CD4-positive, CD25-positive, alpha-beta regulatory T cell (primary cell): ENCODE data around the gene OR4E2. TPM values are rescaled to one million over a fixed set of nuclear protein-coding genes. Genes with fewer than 3 reads are reported as not detected.

Experiments used
- ATAC-seq, 2 donors: fragments of 150-1000 bp; cut with Tn5 transposase; one replicate each; pipeline ENCODE4 v1.10.0; 2021; ENCODE audit warnings: low read depth in 2 of 2, moderate number of reproducible peaks in 2 of 2, moderate library complexity in 1 of 2
- DNase-seq, 3 donors: peaks; one replicate each; pipeline versions ENCODE4 v3.0.0 to v3.0.0-alpha.2; 2012 to 2022; ENCODE audit warnings: mixed read lengths in 1 of 3
- H3K27ac ChIP-seq: one replicate; pipeline ENCODE4 v1.7.0; 2013; ENCODE audit warnings: mild to moderate bottlenecking, low read length; ENCODE audit not compliant: insufficient read depth, poor library complexity, severe bottlenecking
- H3K27me3 ChIP-seq: one replicate; pipeline ENCODE4 v1.7.0; 2013; ENCODE audit warnings: low read length; ENCODE audit not compliant: control insufficient read depth, insufficient read depth
- H3K36me3 ChIP-seq: one replicate; pipeline ENCODE4 v1.7.0; 2013; ENCODE audit warnings: mild to moderate bottlenecking, low read length, moderate library complexity; ENCODE audit not compliant: control insufficient read depth, insufficient read depth
- H3K4me1 ChIP-seq: 2 replicates; pipeline ENCODE4 v1.7.0; 2013; ENCODE audit warnings: mild to moderate bottlenecking, low read length; ENCODE audit not compliant: insufficient read depth, control insufficient read depth, poor library complexity, severe bottlenecking
- H3K4me3 ChIP-seq: one replicate; pipeline ENCODE4 v1.7.0; 2013; ENCODE audit warnings: low read depth, mild to moderate bottlenecking, low read length, moderate library complexity
- H3K9me3 ChIP-seq, 2 experiments: 1 replicate in 1 of 2; 2 replicates in 1 of 2; pipeline ENCODE4 v1.7.0; 2013; ENCODE audit warnings: low read length in 2 of 2, mild to moderate bottlenecking in 1 of 2, moderate library complexity in 1 of 2; ENCODE audit not compliant: control insufficient read depth in 2 of 2
- H3K27ac Mint-ChIP-seq, 3 donors: one replicate each; pipeline ENCODE4 v1.8.0; 2020 to 2022; ENCODE audit warnings: mild to moderate bottlenecking in 3 of 3, mixed read lengths in 3 of 3, moderate library complexity in 2 of 3
- H3K27me3 Mint-ChIP-seq: one replicate; pipeline ENCODE4 v1.8.0; 2022; ENCODE audit warnings: mild to moderate bottlenecking, mixed read lengths
- H3K36me3 Mint-ChIP-seq: one replicate; pipeline ENCODE4 v1.8.0; 2020; ENCODE audit warnings: mixed read lengths
- H3K4me1 Mint-ChIP-seq, 4 donors: one replicate each; pipeline ENCODE4 v1.8.0; 2020 to 2022; ENCODE audit warnings: mixed read lengths in 4 of 4, mild to moderate bottlenecking in 1 of 4
- H3K4me3 Mint-ChIP-seq, 4 donors: one replicate each; pipeline ENCODE4 v1.8.0; 2020 to 2022; ENCODE audit warnings: mild to moderate bottlenecking in 4 of 4, mixed read lengths in 4 of 4, moderate library complexity in 3 of 4
- H3K9me3 Mint-ChIP-seq, 7 donors: one replicate each; pipeline ENCODE4 v1.8.0; 2020 to 2022; ENCODE audit warnings: mixed read lengths in 7 of 7, mild to moderate bottlenecking in 3 of 7, moderate library complexity in 2 of 7
- polyA plus RNA-seq, 4 donors: library from polyadenylated mRNA; unstranded; fragments of 300-500 nt; fragmentation: Illumina TruSeq; gene quantifications; one replicate each; pipeline ENCODE4 v1.2.3, GENCODE V29; 2021
- total RNA-seq: library from RNA; stranded (reverse); gene quantifications from one replicate; pipeline ENCODE4 v1.2.3, GENCODE V29; 2022

The OR4E2 gene
- total and polyA plus RNA-seq, 5 donors from 2014 or later, result not detected

GRCh38 chr14:21669284-21669683 lies 15.6 kb downstream of the OR4E2 start:
- Mint-ChIP-seq H3K27ac (no peak overlapping the region), H3K36me3 (no peaks in the 10 kb centered on the region), H3K27me3 (peaks cover 19% of the 10 kb centered on the region), H3K4me1 (no peaks in the 10 kb centered on the region), H3K4me3 (no peak overlapping the region), H3K9me3 (peaks cover 0 to 3% (median 0%) of the 10 kb centered on the region in 7 donors)
- Histone ChIP-seq H3K4me3 (no peak overlapping the region), H3K9me3 (no peaks in the 10 kb centered on the region), H3K27ac (no peak overlapping the region), H3K27me3 (peaks cover 12% of the 10 kb centered on the region), H3K4me1 (no peaks in the 10 kb centered on the region), H3K36me3 (no peaks in the 10 kb centered on the region)
- no peak for DNase-seq
- ATAC-seq, result no peak

GRCh38 chr14:21671371-21671770 lies 17.7 kb downstream of the OR4E2 start:
- Mint-ChIP-seq H3K27me3 (peaks cover 25% of the 10 kb centered on the region), H3K27ac (no peak overlapping the region), H3K4me1 (no peaks in the 10 kb centered on the region), H3K4me3 (no peak overlapping the region), H3K36me3 (no peaks in the 10 kb centered on the region), H3K9me3 (peaks cover 0 to 11% (median 0%) of the 10 kb centered on the region in 7 donors)
- Histone ChIP-seq H3K36me3 (no peaks in the 10 kb centered on the region), H3K4me3 (no peak overlapping the region), H3K9me3 (peaks cover 4 to 13% of the 10 kb centered on the region in 2 experiments), H3K27me3 (peaks cover 16% of the 10 kb centered on the region), H3K4me1 (no peaks in the 10 kb centered on the region), H3K27ac (no peak overlapping the region)
- DNase-seq (no peak), ATAC-seq (no peak)

GRCh38 chr14:21672116-21672515 lies 18.5 kb downstream of the OR4E2 start:
- Mint-ChIP-seq H3K4me1 (no peaks in the 10 kb centered on the region), H3K27me3 (peaks cover 32% of the 10 kb centered on the region), H3K27ac (no peak overlapping the region), H3K36me3 (no peaks in the 10 kb centered on the region), H3K9me3 (peaks cover 0 to 11% (median 2%) of the 10 kb centered on the region in 7 donors), H3K4me3 (no peak overlapping the region)
- H3K27ac ChIP-seq, result no peak overlapping the region
- H3K9me3 ChIP-seq, result peaks cover 4 to 13% of the 10 kb centered on the region in 2 experiments
- no peaks in the 10 kb centered on the region for H3K4me1 ChIP-seq
- DNase-seq (no peak), ATAC-seq (no peak)
- no peaks in the 10 kb centered on the region for H3K36me3 ChIP-seq
- no peak overlapping the region for H3K4me3 ChIP-seq
- H3K27me3 ChIP-seq, result peaks cover 14% of the 10 kb centered on the region

GRCh38 chr14:21673718-21674117 lies 20.1 kb downstream of the OR4E2 start, which contains the start of gene OR4E1:
TSS of gene OR4E1 (minus strand) at chr14:21673818. CDS start at chr14:21670935, 2,883 bp downstream.
- no peak for ATAC-seq
- H3K36me3 Mint-ChIP-seq, result no peaks in the 10 kb centered on the region
- no peak within 1 kb of the TSS for H3K27ac ChIP-seq
- peak within 1 kb of the TSS in 1 of 4 donors; percentile 28 for H3K4me3 Mint-ChIP-seq
- no peaks in the 10 kb centered on the region for H3K36me3 ChIP-seq
- peaks cover 4 to 13% of the 10 kb centered on the region in 2 experiments for H3K9me3 ChIP-seq
- H3K4me1 ChIP-seq, result no peaks in the 10 kb centered on the region
- H3K27me3 Mint-ChIP-seq, result peaks cover 45% of the 10 kb centered on the region
- no peak within 1 kb of the TSS for H3K27ac Mint-ChIP-seq
- peaks cover 0 to 11% (median 3%) of the 10 kb centered on the region in 7 donors for H3K9me3 Mint-ChIP-seq
- DNase-seq, result no peak
- H3K27me3 ChIP-seq, result peaks cover 12% of the 10 kb centered on the region
- no peaks in the 10 kb centered on the region for H3K4me1 Mint-ChIP-seq
- no peak within 1 kb of the TSS for H3K4me3 ChIP-seq

GRCh38 chr14:21675566-21675965 lies 21.9 kb downstream of the OR4E2 start:
- Histone ChIP-seq H3K4me1 (no peaks in the 10 kb centered on the region), H3K27me3 (peaks cover 5% of the 10 kb centered on the region), H3K4me3 (no peak overlapping the region), H3K9me3 (peaks cover 4 to 13% of the 10 kb centered on the region in 2 experiments), H3K27ac (no peak overlapping the region), H3K36me3 (no peaks in the 10 kb centered on the region)
- Mint-ChIP-seq H3K27ac (no peak overlapping the region), H3K9me3 (peaks cover 0 to 11% (median 2%) of the 10 kb centered on the region in 7 donors), H3K27me3 (peaks cover 54% of the 10 kb centered on the region), H3K4me1 (no peaks in the 10 kb centered on the region), H3K4me3 (no peak overlapping the region), H3K36me3 (no peaks in the 10 kb centered on the region)
- ATAC-seq, result no peak
- DNase-seq, result no peak

GRCh38 chr14:21680072-21680471 lies 26.4 kb downstream of the OR4E2 start:
- Histone ChIP-seq H3K27ac (no peak overlapping the region), H3K27me3 (peaks cover 15% of the 10 kb centered on the region), H3K4me1 (no peaks in the 10 kb centered on the region), H3K36me3 (no peaks in the 10 kb centered on the region), H3K4me3 (no peak overlapping the region), H3K9me3 (peaks cover 4 to 9% of the 10 kb centered on the region in 2 experiments)
- no peaks in the 10 kb centered on the region for H3K4me1 Mint-ChIP-seq
- ATAC-seq, result no peak
- no peak for DNase-seq
- H3K27ac Mint-ChIP-seq, result no peak overlapping the region
- H3K9me3 Mint-ChIP-seq, result peaks cover 0 to 6% (median 2%) of the 10 kb centered on the region in 7 donors
- no peak overlapping the region for H3K4me3 Mint-ChIP-seq
- H3K27me3 Mint-ChIP-seq, result peaks cover 59% of the 10 kb centered on the region
- H3K36me3 Mint-ChIP-seq, result no peaks in the 10 kb centered on the region

- Histone ChIP-seq H3K27ac (no peak overlapping the region), H3K27me3 (peaks cover 16% of the 10 kb centered on the region), H3K9me3 (no peaks in the 10 kb centered on the region), H3K4me1 (no peaks in the 10 kb centered on the region), H3K4me3 (no peak overlapping the region), H3K36me3 (no peaks in the 10 kb centered on the region)
- no peak overlapping the region for H3K4me3 Mint-ChIP-seq
- H3K9me3 Mint-ChIP-seq, result peaks cover 0 to 7% (median 3%) of the 10 kb centered on the region in 7 donors
- ATAC-seq (no peak), DNase-seq (no peak)
- H3K36me3 Mint-ChIP-seq, result no peaks in the 10 kb centered on the region
- no peak overlapping the region for H3K27ac Mint-ChIP-seq
- H3K4me1 Mint-ChIP-seq, result no peaks in the 10 kb centered on the region
- H3K27me3 Mint-ChIP-seq, result peaks cover 40% of the 10 kb centered on the region
Measured at GRCh38 chr14:21686468-21686867, 32.8 kb downstream of the OR4E2 start.

- Histone ChIP-seq H3K27ac (no peak overlapping the region), H3K36me3 (no peaks in the 10 kb centered on the region), H3K27me3 (peaks cover 9% of the 10 kb centered on the region), H3K4me3 (no peak overlapping the region), H3K9me3 (no peaks in the 10 kb centered on the region), H3K4me1 (no peaks in the 10 kb centered on the region)
- no peak overlapping the region for H3K27ac Mint-ChIP-seq
- H3K36me3 Mint-ChIP-seq, result no peaks in the 10 kb centered on the region
- no peaks in the 10 kb centered on the region for H3K4me1 Mint-ChIP-seq
- H3K4me3 Mint-ChIP-seq, result no peak overlapping the region
- ATAC-seq (no peak), DNase-seq (no peak)
- peaks cover 0 to 7% (median 0%) of the 10 kb centered on the region in 7 donors for H3K9me3 Mint-ChIP-seq
- H3K27me3 Mint-ChIP-seq, result peaks cover 40% of the 10 kb centered on the region
Measured at GRCh38 chr14:21694425-21694824, 40.8 kb downstream of the OR4E2 start.
